ENCODE data around the gene DNAJB5. TPM values are rescaled to one million over a fixed set of nuclear protein-coding genes. Genes with fewer than 3 reads are reported as not detected.

The DNAJB5 gene
- total RNA-seq, 1 donor from 2014 or later = 28.7 TPM

DNA sequence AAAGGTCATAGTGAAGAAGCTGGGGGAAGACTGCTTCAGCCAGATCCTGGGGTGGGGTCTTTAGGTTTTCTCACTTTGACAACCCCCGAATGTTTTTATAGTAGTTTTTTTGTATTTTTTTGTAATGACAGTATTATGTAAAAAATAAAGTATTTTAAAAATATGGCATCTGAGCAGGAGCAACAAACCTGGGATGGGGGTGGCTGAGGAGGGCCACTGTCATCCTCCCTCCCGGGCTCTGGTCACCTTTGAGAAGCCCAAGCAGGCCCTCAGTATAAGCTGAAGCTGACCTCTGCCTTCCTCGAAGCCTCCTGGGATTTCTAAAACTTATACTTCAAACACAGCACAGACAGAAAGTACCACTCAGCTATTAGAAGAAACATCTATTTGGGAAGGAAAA is 8.7 kb downstream of the DNAJB5 start:
- no peak overlapping the region for H3K4me3 Mint-ChIP-seq
- H3K27ac Mint-ChIP-seq (ENCODE audit: unreplicated experiment) = no peak overlapping the region
- H3K27me3 Mint-ChIP-seq (ENCODE audit: low read depth) = no peaks in the 10 kb centered on the region
- H3K4me1 Mint-ChIP-seq = peaks cover 13% of the 10 kb centered on the region
- H3K9me3 Mint-ChIP-seq = no peaks in the 10 kb centered on the region
- peaks cover 4% of the 10 kb centered on the region for H3K36me3 Mint-ChIP-seq (ENCODE audit: low read depth)
- TF ChIP-seq, protein P1, sequence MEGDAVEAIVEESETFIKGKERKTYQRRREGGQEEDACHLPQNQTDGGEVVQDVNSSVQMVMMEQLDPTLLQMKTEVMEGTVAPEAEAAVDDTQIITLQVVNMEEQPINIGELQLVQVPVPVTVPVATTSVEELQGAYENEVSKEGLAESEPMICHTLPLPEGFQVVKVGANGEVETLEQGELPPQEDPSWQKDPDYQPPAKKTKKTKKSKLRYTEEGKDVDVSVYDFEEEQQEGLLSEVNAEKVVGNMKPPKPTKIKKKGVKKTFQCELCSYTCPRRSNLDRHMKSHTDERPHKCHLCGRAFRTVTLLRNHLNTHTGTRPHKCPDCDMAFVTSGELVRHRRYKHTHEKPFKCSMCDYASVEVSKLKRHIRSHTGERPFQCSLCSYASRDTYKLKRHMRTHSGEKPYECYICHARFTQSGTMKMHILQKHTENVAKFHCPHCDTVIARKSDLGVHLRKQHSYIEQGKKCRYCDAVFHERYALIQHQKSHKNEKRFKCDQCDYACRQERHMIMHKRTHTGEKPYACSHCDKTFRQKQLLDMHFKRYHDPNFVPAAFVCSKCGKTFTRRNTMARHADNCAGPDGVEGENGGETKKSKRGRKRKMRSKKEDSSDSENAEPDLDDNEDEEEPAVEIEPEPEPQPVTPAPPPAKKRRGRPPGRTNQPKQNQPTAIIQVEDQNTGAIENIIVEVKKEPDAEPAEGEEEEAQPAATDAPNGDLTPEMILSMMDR (conservative IDR thresholded peaks at IDR 0.05) = no peak
- DNase-seq (ENCODE audit: low read depth, low spot score) = no peak

DNA sequence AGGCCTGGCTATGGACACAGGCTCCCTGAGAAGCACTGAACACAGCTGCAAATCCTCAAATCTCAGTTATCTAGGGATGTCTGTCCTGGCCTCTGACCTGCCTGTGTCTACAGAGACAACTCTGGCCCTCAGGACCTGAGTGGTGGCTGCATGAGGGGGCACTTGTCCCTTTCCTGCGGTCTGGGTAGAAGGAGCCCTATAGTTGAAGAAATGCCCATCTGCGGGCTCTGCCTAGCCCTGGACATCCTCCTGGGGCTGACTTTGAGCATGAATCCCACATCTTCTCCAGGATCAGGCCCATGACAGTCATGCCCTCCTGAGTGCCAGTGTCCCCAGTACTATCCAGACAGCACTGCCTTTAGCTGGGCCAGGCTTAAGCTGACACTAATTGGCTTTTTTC is 10.0 kb downstream of the DNAJB5 start:
- no peak for DNase-seq (ENCODE audit: low read depth, low spot score)
- Mint-ChIP-seq H3K9me3 (no peaks in the 10 kb centered on the region), H3K27me3 (ENCODE audit: low read depth) (no peaks in the 10 kb centered on the region), H3K4me3 (no peak overlapping the region), H3K4me1 (peaks cover 7% of the 10 kb centered on the region), H3K36me3 (ENCODE audit: low read depth) (peaks cover 4% of the 10 kb centered on the region), H3K27ac (ENCODE audit: unreplicated experiment) (no peak overlapping the region)
- TF ChIP-seq, protein P1 (conservative IDR thresholded peaks at IDR 0.05) = no peak

DNA sequence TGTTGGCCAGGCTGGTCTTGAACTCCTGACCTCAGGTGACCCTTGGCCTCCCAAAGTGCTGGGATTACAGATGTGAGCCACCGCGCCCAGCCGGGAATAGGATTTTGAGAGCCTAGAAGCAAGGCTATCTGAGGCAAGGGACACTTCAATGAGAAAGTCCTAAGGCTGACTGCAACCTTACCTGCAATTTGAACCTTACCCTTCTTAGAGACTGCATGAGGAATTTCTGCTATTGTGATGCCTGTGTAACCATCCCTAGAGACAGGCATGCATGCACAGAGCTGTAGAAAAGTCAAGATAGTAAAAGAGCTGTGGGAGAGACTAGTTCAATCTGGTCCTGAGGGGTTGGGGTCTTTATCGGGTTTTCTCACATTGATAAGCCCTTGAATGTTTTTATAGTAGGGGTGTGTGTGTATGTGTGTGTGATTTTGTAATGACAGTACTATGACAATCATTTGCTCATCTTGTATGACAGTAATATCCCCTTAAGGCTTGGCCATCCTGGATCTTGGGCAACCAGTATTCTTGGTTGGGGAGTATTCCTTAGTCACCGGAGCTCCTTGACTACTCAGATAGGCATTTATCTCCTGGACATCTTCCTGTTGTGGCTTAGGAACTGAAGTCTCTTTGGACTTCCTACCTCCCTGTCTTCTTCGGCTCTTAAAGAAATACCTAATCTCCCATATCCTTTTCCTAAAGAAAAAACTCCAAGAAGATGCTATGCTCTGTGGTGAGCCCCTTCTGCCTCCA is 11.2 kb downstream of the DNAJB5 start:
- Mint-ChIP-seq H3K27ac (ENCODE audit: unreplicated experiment) (no peak overlapping the region), H3K36me3 (ENCODE audit: low read depth) (peaks cover 4% of the 10 kb centered on the region), H3K27me3 (ENCODE audit: low read depth) (no peaks in the 10 kb centered on the region), H3K4me1 (peaks cover 4% of the 10 kb centered on the region), H3K4me3 (no peak overlapping the region), H3K9me3 (no peaks in the 10 kb centered on the region)
- TF ChIP-seq, protein P1 (conservative IDR thresholded peaks at IDR 0.05) = no peak
- DNase-seq (ENCODE audit: low read depth, low spot score) = no peak

DNA sequence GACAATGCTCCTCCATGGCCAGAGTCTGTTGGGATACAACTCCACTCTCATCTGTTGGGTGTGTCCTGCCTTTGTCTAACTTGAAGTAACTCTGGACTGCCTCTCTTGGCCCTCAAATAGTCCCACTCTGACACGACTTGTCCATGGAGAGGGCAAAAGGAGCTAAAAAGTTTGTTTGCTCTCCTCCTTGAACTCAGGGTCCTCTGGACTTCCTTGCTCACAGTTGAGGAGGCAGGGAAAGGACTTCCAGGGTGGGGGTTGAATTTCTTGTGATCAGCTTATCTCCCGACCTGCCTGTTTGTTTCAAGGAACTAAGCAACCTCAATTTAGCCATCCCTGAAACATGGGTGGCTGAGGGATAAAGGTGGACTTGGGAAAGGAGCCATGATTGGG is 11.7 kb downstream of the DNAJB5 start:
- DNase-seq (ENCODE audit: low read depth, low spot score) = no peak
- Mint-ChIP-seq H3K4me1 (peaks cover 4% of the 10 kb centered on the region), H3K27me3 (ENCODE audit: low read depth) (no peaks in the 10 kb centered on the region), H3K36me3 (ENCODE audit: low read depth) (peaks cover 4% of the 10 kb centered on the region), H3K9me3 (no peaks in the 10 kb centered on the region), H3K4me3 (no peak overlapping the region), H3K27ac (ENCODE audit: unreplicated experiment) (no peak overlapping the region)
- TF ChIP-seq, protein P1 (conservative IDR thresholded peaks at IDR 0.05) = no peak

DNA sequence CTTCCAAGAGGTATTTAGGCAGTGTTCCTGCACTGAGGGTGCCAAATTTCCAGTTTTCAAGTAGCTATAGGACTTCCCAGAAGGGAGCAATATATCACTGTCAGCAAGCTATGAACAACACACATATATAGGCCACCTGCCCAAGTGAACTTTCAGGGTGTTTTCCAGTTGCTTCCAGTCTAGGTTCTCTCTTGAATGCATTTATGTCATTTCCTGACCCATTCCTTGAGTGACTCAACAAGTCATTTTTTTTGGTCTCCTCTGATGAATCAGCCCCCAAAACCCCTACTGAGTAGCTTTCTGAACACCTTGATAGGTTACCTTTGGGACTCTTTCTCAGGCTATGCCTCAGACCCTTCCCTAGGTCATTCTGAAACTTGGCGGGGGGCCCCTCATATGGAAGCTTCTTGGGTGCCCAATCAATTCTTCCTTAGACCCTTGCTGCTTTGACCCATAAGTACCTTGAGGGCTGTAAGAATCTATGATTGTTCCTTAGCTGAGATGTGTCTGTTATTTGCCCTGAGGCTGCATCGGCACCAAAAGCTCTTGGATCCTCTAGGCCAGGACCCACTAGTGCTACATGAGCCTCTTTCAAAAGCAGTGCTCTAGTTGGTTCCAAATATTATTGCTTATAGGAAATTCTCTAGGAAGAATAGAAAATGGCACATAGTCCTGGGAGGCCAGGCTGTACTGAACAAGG is 12.4 kb downstream of the DNAJB5 start:
- Mint-ChIP-seq H3K9me3 (no peaks in the 10 kb centered on the region), H3K4me3 (no peak overlapping the region), H3K27ac (ENCODE audit: unreplicated experiment) (no peak overlapping the region), H3K36me3 (ENCODE audit: low read depth) (peaks cover 2% of the 10 kb centered on the region), H3K4me1 (peaks cover 1% of the 10 kb centered on the region), H3K27me3 (ENCODE audit: low read depth) (no peaks in the 10 kb centered on the region)
- DNase-seq (ENCODE audit: low read depth, low spot score) = no peak
- TF ChIP-seq, protein P1 (conservative IDR thresholded peaks at IDR 0.05) = no peak

All from neural crest cell (in vitro differentiated cells).